HepG2 (cell line): ENCODE data around the gene RCC1. TPM values are rescaled to one million over a fixed set of nuclear protein-coding genes. Genes with fewer than 3 reads are reported as not detected.

Source experiments
- ARHGAP35 ChIP-seq: sonication (generic); formaldehyde crosslinking; IDR thresholded peaks from 2 replicates; pipeline ENCODE4 v1.9.0; 2022; ENCODE audit warnings: mild to moderate bottlenecking, inconsistent platforms, moderate library complexity, missing genetic modification reagents, borderline replicate concordance
- HMG20A ChIP-seq: IDR thresholded peaks from 2 replicates; pipeline ENCODE4 v1.6.1; 2016; ENCODE audit warnings: borderline replicate concordance
- HNRNPK ChIP-seq: fragments of 200-400 bp; formaldehyde crosslinking; IDR thresholded peaks from 2 replicates; pipeline ENCODE4 v1.6.1; 2018; ENCODE audit warnings: low read length, low read depth, moderate library complexity, mild to moderate bottlenecking; ENCODE audit not compliant: poor library complexity, severe bottlenecking
- NR2F2 ChIP-seq: IDR thresholded peaks from 2 replicates; pipeline ENCODE4 v1.6.1; 2012; ENCODE audit warnings: low read depth, inconsistent platforms, borderline replicate concordance
- PCBP2 ChIP-seq: fragments of 200-400 bp; formaldehyde crosslinking; optimal IDR thresholded peaks from 2 replicates; pipeline ENCODE3; 2018; ENCODE audit warnings: low read length, low read depth; ENCODE audit not compliant: poor library complexity, severe bottlenecking
- REL ChIP-seq: sonication (generic); formaldehyde crosslinking; conservative IDR thresholded peaks from 2 replicates; pipeline ENCODE4 v1.8.0; 2022; ENCODE audit warnings: mild to moderate bottlenecking, missing genetic modification reagents, moderate library complexity
- TEAD2 ChIP-seq: sonication (generic); formaldehyde crosslinking; IDR thresholded peaks from 2 replicates; pipeline ENCODE4 v1.9.0; 2021; ENCODE audit warnings: missing genetic modification reagents
- ZNF264 ChIP-seq: sonication (generic); formaldehyde crosslinking; IDR thresholded peaks from 2 replicates; pipeline ENCODE4 v1.4.0; 2020; ENCODE audit warnings: missing genetic modification reagents
- ZNF354B ChIP-seq: sonication (generic); formaldehyde crosslinking; IDR thresholded peaks from 2 replicates; pipeline ENCODE4 v1.8.0; 2022; ENCODE audit warnings: mild to moderate bottlenecking, missing genetic modification reagents
- ZNF496 ChIP-seq: sonication (generic); formaldehyde crosslinking; IDR thresholded peaks from 2 replicates; pipeline ENCODE4 v1.8.1; 2023; ENCODE audit warnings: mild to moderate bottlenecking, moderate library complexity, missing genetic modification reagents; ENCODE audit not compliant: insufficient replicate concordance
- ZSCAN29 ChIP-seq: sonication (generic); formaldehyde crosslinking; conservative IDR thresholded peaks from 2 replicates; pipeline ENCODE4 v1.4.0; 2020; ENCODE audit warnings: mild to moderate bottlenecking, missing genetic modification reagents
- polyA plus RNA-seq, 8 experiments: library from polyadenylated mRNA; depleted of rRNA in 3 of 8; stranded (reverse) in 7 of 8; unstranded in 1 of 8; fragments of >200 nt; fragmentation: Illumina TruSeq in 4 of 8; extraction: Trizol in 4 of 8; gene quantifications; 2 replicates each; pipeline versions ENCODE4 v1.2.1 to v1.2.3, GENCODE V29; 2011 to 2016; ENCODE audit warnings: low read depth in 4 of 8, missing spikeins in 1 of 8, mixed read lengths in 1 of 8; ENCODE audit not compliant: insufficient read depth in 1 of 8
- total RNA-seq, 5 experiments: library from RNA; depleted of rRNA; stranded (reverse); fragments of >200 nt; fragmentation: Illumina TruSeq; extraction: Trizol; gene quantifications; 2 replicates each; pipeline ENCODE4 v1.2.3, GENCODE V29; 2016; ENCODE audit warnings: low read depth in 1 of 5
- TF ChIP-seq, protein P1 (sequence below): IDR thresholded peaks from 2 replicates; pipeline ENCODE4 v1.6.1; 2016
- TF ChIP-seq, protein P2 (sequence below): sonication (generic); formaldehyde crosslinking; IDR thresholded peaks from 2 replicates; pipeline ENCODE4 v1.5.1; 2020; ENCODE audit warnings: mild to moderate bottlenecking, missing genetic modification reagents, moderate library complexity
- TF ChIP-seq, protein P3 (sequence below): sonication (generic); formaldehyde crosslinking; IDR thresholded peaks from 2 replicates; pipeline ENCODE4 v1.8.1; 2023; ENCODE audit warnings: mild to moderate bottlenecking, missing genetic modification reagents
- TF ChIP-seq, protein P4 (sequence below): sonication (generic); formaldehyde crosslinking; IDR thresholded peaks from 2 replicates; pipeline ENCODE4 v1.8.0; 2023; ENCODE audit warnings: mild to moderate bottlenecking, missing genetic modification reagents
- TF ChIP-seq, protein P5 (sequence below): sonication (generic); formaldehyde crosslinking; IDR thresholded peaks from 2 replicates; pipeline ENCODE4 v1.9.0; 2022; ENCODE audit warnings: low read depth, missing genetic modification reagents

Gene RCC1
- total and polyA plus RNA-seq, 2 of the 13 experiments (the other 11 are each of a cell fraction or from before 2014, with no cell fraction given) = 47.2 to 80.8 TPM

DNA sequence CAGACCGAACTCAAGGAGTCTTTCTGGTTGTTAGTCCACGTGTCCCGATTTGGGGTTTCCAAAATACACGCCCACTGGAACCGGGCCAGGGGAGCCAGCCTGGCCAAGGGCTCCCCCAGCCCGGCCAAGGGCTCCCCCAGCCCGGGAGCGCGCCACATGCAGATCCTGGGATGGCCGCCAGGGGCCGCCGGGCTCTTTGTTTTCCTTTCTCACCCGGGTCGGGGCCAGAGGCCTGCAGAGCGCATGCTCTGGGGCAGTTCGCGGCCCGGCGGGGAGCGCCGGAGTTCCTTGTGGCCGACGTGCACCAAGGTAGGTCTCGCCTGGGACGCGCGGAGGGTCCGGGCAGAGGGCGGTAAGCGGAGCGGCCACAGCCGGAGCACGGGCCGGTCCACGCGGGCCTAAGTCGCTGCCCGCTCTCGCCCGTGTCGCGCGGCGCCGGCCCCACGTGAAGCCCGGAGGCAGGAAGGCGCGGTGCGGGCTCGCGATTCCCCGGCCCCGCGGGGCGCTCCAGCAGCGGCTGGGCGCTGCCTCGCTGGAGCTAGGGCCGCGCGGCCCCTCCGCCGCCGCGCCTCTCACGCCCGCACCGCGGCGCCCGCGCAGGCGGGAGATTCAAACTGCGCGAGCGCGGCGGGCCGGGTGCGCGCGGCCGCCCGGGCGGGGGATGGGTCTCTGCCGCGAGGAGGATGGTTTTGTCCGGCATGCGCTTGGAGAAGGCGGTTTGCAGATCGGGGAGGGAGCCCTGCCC lies 12.3 kb downstream of the RCC1 start (continued):
- TF ChIP-seq, protein P1, sequence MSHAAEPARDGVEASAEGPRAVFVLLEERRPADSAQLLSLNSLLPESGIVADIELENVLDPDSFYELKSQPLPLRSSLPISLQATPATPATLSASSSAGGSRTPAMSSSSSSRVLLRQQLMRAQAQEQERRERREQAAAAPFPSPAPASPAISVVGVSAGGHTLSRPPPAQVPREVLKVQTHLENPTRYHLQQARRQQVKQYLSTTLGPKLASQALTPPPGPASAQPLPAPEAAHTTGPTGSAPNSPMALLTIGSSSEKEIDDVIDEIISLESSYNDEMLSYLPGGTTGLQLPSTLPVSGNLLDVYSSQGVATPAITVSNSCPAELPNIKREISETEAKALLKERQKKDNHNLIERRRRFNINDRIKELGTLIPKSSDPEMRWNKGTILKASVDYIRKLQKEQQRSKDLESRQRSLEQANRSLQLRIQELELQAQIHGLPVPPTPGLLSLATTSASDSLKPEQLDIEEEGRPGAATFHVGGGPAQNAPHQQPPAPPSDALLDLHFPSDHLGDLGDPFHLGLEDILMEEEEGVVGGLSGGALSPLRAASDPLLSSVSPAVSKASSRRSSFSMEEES = 0 out of 2 replicates have a peak, but pooled peaks have one; percentile 21
- TF ChIP-seq, protein P2, sequence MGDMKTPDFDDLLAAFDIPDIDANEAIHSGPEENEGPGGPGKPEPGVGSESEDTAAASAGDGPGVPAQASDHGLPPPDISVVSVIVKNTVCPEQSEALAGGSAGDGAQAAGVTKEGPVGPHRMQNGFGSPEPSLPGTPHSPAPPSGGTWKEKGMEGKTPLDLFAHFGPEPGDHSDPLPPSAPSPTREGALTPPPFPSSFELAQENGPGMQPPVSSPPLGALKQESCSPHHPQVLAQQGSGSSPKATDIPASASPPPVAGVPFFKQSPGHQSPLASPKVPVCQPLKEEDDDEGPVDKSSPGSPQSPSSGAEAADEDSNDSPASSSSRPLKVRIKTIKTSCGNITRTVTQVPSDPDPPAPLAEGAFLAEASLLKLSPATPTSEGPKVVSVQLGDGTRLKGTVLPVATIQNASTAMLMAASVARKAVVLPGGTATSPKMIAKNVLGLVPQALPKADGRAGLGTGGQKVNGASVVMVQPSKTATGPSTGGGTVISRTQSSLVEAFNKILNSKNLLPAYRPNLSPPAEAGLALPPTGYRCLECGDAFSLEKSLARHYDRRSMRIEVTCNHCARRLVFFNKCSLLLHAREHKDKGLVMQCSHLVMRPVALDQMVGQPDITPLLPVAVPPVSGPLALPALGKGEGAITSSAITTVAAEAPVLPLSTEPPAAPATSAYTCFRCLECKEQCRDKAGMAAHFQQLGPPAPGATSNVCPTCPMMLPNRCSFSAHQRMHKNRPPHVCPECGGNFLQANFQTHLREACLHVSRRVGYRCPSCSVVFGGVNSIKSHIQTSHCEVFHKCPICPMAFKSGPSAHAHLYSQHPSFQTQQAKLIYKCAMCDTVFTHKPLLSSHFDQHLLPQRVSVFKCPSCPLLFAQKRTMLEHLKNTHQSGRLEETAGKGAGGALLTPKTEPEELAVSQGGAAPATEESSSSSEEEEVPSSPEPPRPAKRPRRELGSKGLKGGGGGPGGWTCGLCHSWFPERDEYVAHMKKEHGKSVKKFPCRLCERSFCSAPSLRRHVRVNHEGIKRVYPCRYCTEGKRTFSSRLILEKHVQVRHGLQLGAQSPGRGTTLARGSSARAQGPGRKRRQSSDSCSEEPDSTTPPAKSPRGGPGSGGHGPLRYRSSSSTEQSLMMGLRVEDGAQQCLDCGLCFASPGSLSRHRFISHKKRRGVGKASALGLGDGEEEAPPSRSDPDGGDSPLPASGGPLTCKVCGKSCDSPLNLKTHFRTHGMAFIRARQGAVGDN (CRISPR knock-in tag) = peak; percentile 88
- TF ChIP-seq TEAD2 (CRISPR knock-in tag) (no peak), NR2F2 (peak; percentile 13; the same call in 1 of the 2 replicates), ZNF354B (CRISPR knock-in tag) (0 out of 2 replicates have a peak, but pooled peaks have one; percentile 1), HMG20A (CRISPR knock-in tag) (0 out of 2 replicates have a peak, but pooled peaks have one; percentile 29), PCBP2 (no peak), ZNF264 (peak; percentile 27; the same call in 1 of the 2 replicates), REL (peak; percentile 54), HNRNPK (peak; percentile 76), ARHGAP35 (0 out of 2 replicates have a peak, but pooled peaks have one; percentile 32), ZSCAN29 (CRISPR knock-in tag) (no peak), ZNF496 (CRISPR knock-in tag) (no peak)
- TF ChIP-seq, protein P3, sequence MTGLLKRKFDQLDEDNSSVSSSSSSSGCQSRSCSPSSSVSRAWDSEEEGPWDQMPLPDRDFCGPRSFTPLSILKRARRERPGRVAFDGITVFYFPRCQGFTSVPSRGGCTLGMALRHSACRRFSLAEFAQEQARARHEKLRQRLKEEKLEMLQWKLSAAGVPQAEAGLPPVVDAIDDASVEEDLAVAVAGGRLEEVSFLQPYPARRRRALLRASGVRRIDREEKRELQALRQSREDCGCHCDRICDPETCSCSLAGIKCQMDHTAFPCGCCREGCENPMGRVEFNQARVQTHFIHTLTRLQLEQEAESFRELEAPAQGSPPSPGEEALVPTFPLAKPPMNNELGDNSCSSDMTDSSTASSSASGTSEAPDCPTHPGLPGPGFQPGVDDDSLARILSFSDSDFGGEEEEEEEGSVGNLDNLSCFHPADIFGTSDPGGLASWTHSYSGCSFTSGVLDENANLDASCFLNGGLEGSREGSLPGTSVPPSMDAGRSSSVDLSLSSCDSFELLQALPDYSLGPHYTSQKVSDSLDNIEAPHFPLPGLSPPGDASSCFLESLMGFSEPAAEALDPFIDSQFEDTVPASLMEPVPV (CRISPR knock-in tag) = peak; percentile 31; the same call in 1 of the 2 replicates
- TF ChIP-seq, protein P4, sequence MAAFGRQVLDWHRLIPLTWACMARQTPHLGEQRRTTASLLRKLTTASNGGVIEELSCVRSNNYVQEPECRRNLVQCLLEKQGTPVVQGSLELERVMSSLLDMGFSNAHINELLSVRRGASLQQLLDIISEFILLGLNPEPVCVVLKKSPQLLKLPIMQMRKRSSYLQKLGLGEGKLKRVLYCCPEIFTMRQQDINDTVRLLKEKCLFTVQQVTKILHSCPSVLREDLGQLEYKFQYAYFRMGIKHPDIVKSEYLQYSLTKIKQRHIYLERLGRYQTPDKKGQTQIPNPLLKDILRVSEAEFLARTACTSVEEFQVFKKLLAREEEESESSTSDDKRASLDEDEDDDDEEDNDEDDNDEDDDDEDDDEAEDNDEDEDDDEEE (CRISPR knock-in tag) = 0 out of 2 replicates have a peak, but pooled peaks have one; percentile 22
- TF ChIP-seq, protein P5, sequence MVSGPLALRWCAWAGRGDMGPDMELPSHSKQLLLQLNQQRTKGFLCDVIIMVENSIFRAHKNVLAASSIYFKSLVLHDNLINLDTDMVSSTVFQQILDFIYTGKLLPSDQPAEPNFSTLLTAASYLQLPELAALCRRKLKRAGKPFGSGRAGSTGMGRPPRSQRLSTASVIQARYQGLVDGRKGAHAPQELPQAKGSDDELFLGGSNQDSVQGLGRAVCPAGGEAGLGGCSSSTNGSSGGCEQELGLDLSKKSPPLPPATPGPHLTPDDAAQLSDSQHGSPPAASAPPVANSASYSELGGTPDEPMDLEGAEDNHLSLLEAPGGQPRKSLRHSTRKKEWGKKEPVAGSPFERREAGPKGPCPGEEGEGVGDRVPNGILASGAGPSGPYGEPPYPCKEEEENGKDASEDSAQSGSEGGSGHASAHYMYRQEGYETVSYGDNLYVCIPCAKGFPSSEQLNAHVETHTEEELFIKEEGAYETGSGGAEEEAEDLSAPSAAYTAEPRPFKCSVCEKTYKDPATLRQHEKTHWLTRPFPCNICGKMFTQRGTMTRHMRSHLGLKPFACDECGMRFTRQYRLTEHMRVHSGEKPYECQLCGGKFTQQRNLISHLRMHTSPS (CRISPR knock-in tag) = 0 out of 2 replicates have a peak, but pooled peaks have one; percentile 17
